Measurements from ENCODE around the gene PTPN2. TPM values are rescaled to one million over a fixed set of nuclear protein-coding genes. Genes with fewer than 3 reads are reported as not detected.

The PTPN2 gene
- total RNA-seq, 1 donor from 2014 or later: 47.9 TPM

DNA sequence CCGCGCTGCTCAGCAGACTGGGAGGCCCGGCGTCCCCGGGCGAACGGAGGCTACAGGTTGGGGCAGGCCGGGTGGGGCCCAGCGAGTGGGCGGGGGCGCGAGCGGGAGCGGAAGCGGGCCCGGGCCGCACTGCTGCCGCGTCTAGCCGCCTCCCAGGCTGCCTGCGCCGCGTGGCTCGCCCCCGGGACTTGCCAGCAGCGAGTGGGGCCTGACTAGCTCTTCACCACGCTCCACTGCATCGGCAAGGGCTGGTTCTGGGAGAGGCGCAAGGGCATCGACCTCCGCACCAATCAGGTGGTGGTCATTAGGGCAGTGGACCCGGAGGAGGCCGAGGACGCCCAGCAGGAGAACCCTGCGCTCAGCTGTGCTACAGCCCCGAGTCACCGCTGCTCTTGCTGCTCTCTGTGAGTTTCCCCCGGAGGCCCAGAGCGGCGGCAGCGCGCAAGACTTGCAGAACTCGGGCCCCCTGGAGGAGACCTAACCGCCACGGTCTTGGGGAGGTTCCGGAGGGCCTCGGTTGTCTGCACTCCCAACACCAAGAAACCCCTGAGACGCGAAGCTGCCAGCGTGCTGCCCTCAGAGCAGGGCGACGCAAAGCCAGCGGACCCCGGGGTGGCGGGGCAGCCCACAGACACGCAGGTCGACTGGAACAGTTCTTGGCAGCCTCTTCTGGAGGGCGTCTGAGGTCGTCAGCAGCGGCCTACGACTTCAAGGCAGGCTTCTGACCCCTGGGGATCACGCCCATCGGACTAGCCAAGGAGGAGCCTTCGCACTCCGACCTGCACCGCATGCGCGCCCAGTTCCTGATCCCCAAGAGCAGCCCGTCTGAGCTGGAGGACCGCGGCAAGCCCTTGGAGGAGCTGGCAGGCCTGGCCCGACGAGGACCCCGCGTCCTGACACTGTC lies 27.2 kb upstream of the PTPN2 start:
- Histone ChIP-seq H3K4me3 (ENCODE audit: low read depth, low read length) (no peak overlapping the region), H3K27me3 (ENCODE audit: control insufficient read depth, insufficient read depth, low read length) (no peaks in the 10 kb centered on the region), H3K36me3 (ENCODE audit: control insufficient read depth, insufficient read depth, low read length) (no peaks in the 10 kb centered on the region)
- FAIRE-seq: no peak
- peak; percentile 29 for DNase-seq (ENCODE audit: low read depth)
- TF ChIP-seq, protein P1, sequence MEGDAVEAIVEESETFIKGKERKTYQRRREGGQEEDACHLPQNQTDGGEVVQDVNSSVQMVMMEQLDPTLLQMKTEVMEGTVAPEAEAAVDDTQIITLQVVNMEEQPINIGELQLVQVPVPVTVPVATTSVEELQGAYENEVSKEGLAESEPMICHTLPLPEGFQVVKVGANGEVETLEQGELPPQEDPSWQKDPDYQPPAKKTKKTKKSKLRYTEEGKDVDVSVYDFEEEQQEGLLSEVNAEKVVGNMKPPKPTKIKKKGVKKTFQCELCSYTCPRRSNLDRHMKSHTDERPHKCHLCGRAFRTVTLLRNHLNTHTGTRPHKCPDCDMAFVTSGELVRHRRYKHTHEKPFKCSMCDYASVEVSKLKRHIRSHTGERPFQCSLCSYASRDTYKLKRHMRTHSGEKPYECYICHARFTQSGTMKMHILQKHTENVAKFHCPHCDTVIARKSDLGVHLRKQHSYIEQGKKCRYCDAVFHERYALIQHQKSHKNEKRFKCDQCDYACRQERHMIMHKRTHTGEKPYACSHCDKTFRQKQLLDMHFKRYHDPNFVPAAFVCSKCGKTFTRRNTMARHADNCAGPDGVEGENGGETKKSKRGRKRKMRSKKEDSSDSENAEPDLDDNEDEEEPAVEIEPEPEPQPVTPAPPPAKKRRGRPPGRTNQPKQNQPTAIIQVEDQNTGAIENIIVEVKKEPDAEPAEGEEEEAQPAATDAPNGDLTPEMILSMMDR (IDR thresholded peaks at IDR 0.05; ENCODE audit: insufficient read depth, low read length, severe bottlenecking): no peak

DNA sequence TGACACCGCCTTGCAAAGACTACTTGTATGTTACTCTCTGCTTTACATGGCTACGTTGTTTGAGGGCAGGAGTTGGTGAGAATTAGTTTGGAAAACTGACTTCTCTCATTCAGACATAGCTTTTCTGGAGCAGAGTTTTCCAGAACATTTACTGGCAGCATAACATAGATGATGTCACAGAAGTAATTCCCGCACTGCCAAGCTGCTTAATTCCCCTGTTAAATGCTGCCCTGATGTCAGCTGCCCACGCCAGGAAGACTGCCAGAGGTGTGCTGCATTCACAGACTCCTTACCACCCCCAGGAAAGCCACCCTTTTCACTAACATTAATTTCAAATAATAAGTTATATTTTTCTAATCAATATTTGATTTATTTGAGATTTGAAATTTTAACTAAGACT lies 24.7 kb upstream of the PTPN2 start:
- H3K27me3 ChIP-seq (ENCODE audit: control insufficient read depth, insufficient read depth, low read length): no peaks in the 10 kb centered on the region
- FAIRE-seq (no peak), DNase-seq (ENCODE audit: low read depth) (no peak)
- TF ChIP-seq, protein P1 (IDR thresholded peaks at IDR 0.05; ENCODE audit: insufficient read depth, low read length, severe bottlenecking): no peak
- no peaks in the 10 kb centered on the region for H3K36me3 ChIP-seq (ENCODE audit: control insufficient read depth, insufficient read depth, low read length)
- no peak overlapping the region for H3K4me3 ChIP-seq (ENCODE audit: low read depth, low read length)

DNA sequence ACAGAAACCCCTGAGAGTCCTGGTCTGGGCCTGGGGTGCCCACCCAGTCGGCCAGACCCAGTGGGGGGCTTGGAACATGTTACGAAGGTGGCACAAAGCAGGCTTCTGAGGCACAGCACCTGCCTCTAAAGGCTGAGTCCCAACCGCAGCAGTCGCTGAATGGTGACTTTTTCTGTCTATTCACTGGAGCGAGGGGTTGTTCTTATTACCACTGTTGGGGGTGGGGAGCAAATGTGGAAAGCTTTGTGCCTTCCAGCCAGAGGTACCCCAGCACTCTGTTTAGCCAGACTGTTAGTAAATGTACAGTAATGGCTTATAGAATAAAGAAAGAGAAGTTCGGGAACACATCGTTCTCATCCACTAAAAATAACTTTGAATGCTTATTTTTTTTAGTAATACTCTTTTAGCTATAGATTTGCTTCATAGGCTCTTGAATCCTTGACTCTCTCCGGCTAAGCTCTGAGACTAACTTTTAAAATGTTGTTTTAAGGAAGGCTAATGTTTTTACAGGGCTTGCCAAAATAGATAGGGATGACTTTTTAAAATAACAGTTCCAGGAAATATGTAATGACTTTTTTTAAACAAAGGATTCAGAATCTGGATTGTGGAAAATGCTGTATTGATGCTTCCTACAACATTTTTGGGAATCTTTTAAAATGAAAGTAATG lies 23.4 kb upstream of the PTPN2 start:
- H3K4me3 ChIP-seq (ENCODE audit: low read depth, low read length): no peak overlapping the region
- TF ChIP-seq, protein P1 (IDR thresholded peaks at IDR 0.05; ENCODE audit: insufficient read depth, low read length, severe bottlenecking): no peak
- H3K36me3 ChIP-seq (ENCODE audit: control insufficient read depth, insufficient read depth, low read length): no peaks in the 10 kb centered on the region
- FAIRE-seq (no peak), DNase-seq (ENCODE audit: low read depth) (no peak)
- H3K27me3 ChIP-seq (ENCODE audit: control insufficient read depth, insufficient read depth, low read length): no peaks in the 10 kb centered on the region

DNA sequence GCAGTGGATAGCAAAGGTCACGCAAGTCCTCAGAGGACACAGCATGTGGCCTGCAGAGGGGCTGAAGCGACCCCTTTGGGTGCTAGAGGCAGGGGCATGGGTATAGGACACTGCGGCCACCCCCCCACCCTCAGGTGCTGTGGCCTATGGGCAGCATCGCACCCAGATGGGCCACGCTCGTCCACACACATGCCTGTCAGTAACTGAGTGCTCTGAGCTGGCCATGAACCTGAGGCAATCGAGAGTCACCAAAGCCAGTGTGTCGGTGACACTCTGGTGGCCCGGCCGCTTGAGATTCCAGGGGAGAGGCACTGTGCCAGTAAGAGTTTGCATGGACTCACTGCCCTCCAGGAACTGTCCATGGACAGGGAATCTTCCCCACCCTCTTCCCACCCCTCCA lies 22.7 kb upstream of the PTPN2 start:
- H3K36me3 ChIP-seq (ENCODE audit: control insufficient read depth, insufficient read depth, low read length): no peaks in the 10 kb centered on the region
- TF ChIP-seq, protein P1 (IDR thresholded peaks at IDR 0.05; ENCODE audit: insufficient read depth, low read length, severe bottlenecking): no peak
- no peak for DNase-seq (ENCODE audit: low read depth)
- H3K27me3 ChIP-seq (ENCODE audit: control insufficient read depth, insufficient read depth, low read length): no peaks in the 10 kb centered on the region
- no peak overlapping the region for H3K4me3 ChIP-seq (ENCODE audit: low read depth, low read length)
- FAIRE-seq: no peak

DNA sequence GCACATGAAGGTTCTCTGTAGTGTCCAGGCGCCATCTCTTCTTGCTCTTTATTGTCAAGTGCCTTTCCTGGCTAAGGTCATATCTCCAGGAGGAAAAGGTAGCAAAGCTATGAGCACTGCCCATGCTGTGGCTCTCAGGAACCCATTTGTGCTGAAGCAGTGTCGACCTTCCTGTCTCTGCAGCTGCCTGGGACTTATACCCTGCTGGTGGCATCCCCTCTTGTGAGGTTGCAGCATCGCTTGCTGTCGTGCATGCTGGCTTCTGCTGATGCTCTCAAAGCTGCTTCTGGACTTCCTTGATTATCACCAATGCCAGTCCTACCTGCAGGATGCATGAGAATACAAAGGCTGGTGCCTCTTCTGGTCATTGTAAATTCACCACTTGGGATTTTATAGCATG lies 22.1 kb upstream of the PTPN2 start:
- no peak for FAIRE-seq
- TF ChIP-seq, protein P1 (IDR thresholded peaks at IDR 0.05; ENCODE audit: insufficient read depth, low read length, severe bottlenecking): no peak
- DNase-seq (ENCODE audit: low read depth): no peak
- H3K36me3 ChIP-seq (ENCODE audit: control insufficient read depth, insufficient read depth, low read length): no peaks in the 10 kb centered on the region
- H3K27me3 ChIP-seq (ENCODE audit: control insufficient read depth, insufficient read depth, low read length): no peaks in the 10 kb centered on the region
- no peak overlapping the region for H3K4me3 ChIP-seq (ENCODE audit: low read depth, low read length)

Data from bronchial epithelial cell (primary cell).